GM21515 (cell line): ENCODE data around the gene GALNTL6.
"Not testable (repeated sequence)": the region's sequence is repeated elsewhere in the genome, so short reads cannot be mapped to it uniquely, and the experiment has no call there.

Source experiments
- ATAC-seq: cut with Tn5 transposase; IDR thresholded peaks from one replicate; pipeline ENCODE4 v1.9.1; 2021; ENCODE audit not compliant: unreplicated experiment

GALNTL6 gene

DNA sequence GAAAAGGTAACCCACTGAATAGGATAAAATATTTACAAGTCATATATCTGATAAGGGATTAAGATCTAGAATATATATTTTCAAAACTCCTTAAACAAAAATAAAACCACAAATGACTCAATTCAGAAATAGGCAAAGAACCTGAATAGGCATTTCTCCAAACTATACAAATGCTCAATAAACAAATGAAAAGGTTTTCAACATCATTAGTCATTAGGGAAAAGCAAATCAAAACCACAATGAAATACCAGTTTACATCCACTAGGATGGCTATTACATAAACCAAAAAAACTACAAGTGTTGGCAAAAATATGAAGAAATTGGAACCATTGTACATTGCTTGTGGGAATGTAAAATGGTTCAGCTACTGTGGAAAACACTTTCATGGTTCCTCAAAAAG, 1188.4 kb downstream of the GALNTL6 start:
- ATAC-seq, result no peak

- no peak for ATAC-seq
Observed at GRCh38 chr4:173002830-173003561, 1189.8 kb downstream of the GALNTL6 start.

- no peak for ATAC-seq
Observed at GRCh38 chr4:173005912-173006633, 1192.9 kb downstream of the GALNTL6 start.

- no peak for ATAC-seq
Observed at GRCh38 chr4:173008436-173008835, 1195.2 kb downstream of the GALNTL6 start.

DNA sequence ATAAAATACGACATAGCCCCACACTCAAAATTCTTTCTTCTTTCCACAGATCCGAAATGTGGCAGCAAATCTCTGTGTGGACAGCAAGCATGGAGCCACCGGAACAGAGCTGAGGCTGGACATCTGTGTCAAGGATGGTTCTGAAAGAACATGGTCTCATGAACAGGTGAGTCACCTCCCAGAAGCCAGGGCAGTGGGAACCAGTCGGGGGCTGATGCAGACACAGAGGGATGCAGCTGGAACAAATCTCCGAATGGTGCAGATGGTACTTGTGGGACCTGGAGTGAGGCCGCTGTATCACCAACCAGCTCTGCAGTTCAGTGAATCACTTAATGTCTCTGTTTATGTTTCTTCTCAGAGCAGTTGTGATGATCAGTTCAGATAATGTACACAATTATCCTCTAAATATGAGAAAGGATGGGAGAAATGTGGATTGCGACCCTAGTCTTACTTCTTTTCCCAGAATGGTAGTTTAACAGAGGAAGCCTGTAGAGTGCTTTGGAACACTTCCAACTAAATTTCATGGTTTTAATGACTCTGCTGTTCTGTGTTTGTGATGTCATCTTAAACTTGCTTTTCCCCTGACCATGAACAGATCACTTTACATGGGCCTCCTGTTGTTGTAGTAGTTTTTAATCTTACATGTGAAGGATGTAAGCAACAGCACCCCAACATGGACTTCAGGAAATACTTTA, 1196.1 kb downstream of the GALNTL6 start:
- ATAC-seq, result no peak

DNA sequence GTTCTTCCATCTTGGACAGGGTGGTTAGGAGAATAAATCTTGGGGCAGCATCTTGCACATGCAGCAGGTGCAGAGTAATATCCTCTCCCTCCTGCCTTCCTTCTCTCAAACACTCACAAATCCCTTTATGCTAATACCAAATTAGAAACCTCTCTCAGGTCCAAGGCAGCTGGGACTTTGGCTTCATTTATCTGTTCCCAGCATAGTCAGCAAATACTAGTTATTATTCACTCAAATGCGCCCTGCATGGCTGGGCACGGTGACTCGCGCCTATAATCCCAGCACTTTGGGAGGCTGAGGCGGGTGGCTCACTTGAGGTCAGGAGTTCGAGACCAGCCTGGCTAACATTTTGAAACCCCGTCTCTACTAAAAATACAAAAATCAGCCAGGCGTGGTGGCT, 1199.4 kb downstream of the GALNTL6 start:
- no peak for ATAC-seq

DNA sequence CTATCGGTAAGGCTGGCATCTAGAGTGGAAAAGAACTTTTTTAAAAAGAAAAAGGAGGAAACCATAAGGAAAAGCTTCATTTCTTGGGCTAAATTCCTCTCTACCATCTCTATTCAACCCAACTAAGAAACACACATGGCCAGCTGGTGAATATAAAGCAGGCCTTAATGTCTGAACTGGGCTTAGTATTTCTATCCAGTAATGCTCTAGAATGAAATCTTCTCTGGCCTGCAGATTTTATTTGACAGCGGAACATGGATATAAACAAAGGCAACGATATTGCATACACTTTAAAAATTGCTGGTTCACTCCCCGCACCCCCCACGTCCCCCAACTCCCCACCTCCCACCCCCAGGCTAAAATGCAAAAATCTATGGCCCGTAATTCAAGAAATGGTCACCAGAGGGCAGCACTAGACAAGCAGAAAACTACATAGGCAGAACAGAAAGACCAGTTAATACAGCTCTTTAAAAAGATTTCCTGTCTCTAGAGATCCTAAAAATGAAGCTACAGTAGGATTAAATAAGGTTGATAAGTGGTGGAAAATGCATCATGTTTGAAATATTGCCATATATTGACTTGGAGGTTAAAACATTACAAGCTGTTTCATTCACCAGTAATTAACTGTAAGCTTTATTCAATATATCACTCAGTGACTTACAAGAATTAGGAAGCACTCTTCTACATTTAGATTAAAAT, 1200.2 kb downstream of the GALNTL6 start:
- ATAC-seq, result no peak

- no peak for ATAC-seq
Observed at GRCh38 chr4:173014113-173014558, 1200.9 kb downstream of the GALNTL6 start.

- no peak for ATAC-seq
Observed at GRCh38 chr4:173014836-173015235, 1201.6 kb downstream of the GALNTL6 start.

DNA sequence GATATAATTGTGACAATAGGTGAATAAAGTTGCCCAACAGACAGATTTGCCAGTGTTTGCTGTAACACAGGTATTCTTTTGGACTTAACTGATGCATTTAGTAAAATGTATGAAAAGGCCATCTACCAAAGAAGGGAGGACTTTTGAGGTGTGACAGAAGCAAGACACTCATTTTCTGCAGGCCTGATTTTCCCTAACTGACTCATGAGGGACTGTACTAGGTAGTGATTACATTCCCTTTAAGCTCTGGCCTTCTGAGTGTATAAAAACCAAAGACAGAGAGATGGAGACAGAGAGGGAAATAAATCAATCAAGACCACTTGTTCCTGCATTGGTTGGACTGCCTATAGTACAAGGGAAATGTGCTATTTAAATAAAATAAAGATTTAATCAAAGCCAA, 1204.6 kb downstream of the GALNTL6 start:
- ATAC-seq, result no peak

GRCh38 chr4:173018446-173018845, 1205.2 kb downstream of the GALNTL6 start:
- no peak for ATAC-seq

GRCh38 chr4:173019664-173020063, 1206.5 kb downstream of the GALNTL6 start:
- ATAC-seq, result no peak

DNA sequence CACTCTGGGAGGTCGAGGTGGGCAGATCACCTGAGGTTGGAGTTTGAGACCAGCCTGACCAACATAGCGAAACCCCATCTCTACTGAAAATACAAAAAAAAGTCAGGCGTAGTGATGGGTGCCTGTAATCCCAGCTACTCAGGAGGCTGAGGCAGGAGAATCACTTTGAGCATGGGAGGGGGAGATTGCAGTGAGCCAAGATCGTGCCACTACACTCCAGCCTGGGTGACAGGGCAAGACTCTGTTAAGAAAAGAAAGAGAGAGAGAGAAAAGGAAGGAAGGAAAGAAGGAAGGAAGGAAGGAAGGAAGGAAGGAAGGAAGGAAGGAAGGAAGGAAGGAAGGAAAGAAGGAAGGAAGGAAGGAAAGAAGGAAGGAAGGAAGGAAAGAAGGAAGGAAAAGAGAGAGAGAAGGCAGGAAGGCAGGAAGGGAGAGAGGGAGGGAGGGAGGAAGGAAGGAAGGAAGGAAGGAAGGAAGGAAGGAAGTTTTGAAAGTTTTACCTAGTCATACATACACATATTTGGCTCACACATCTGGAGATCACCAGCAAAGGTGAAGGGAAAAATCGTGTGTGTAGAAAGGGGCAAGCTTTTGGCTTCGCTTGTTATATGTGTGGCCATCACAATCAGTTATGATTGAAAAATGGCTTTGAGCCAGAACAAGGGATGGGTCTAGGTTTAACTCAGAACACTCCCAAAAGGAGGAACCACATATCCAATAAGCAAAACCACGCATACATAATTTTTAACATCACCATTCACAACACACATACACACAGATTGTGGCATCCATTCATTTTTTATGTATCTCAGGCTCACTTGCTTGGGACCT, 1208.8 kb downstream of the GALNTL6 start:
- not testable (repeated sequence) for ATAC-seq

DNA sequence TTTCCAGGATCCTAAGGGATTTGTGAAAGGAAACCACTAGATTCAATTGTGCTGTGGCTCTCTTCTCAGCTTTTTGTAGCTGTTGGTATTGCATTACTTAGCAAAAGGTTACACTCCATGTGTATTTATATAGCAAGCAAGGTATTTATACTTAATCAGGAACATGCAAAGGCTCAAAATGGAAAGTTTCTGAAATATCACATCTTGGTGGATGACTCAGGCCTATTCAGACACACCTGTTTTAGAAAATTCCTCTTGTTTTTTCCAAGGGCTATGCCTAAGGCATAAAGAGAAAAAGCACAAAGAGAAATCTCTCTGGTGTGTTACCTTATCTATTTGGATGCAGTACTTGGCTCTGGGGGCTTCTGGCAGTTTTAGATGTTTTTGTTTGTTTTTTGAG, 1211.0 kb downstream of the GALNTL6 start:
- no peak for ATAC-seq

- no peak for ATAC-seq
Observed at GRCh38 chr4:173025131-173025530, 1211.9 kb downstream of the GALNTL6 start.

GRCh38 chr4:173037242-173037641, 1224.0 kb downstream of the GALNTL6 start:
- no peak for ATAC-seq

GRCh38 chr4:173038192-173038896, 1225.1 kb downstream of the GALNTL6 start:
- no peak for ATAC-seq

DNA sequence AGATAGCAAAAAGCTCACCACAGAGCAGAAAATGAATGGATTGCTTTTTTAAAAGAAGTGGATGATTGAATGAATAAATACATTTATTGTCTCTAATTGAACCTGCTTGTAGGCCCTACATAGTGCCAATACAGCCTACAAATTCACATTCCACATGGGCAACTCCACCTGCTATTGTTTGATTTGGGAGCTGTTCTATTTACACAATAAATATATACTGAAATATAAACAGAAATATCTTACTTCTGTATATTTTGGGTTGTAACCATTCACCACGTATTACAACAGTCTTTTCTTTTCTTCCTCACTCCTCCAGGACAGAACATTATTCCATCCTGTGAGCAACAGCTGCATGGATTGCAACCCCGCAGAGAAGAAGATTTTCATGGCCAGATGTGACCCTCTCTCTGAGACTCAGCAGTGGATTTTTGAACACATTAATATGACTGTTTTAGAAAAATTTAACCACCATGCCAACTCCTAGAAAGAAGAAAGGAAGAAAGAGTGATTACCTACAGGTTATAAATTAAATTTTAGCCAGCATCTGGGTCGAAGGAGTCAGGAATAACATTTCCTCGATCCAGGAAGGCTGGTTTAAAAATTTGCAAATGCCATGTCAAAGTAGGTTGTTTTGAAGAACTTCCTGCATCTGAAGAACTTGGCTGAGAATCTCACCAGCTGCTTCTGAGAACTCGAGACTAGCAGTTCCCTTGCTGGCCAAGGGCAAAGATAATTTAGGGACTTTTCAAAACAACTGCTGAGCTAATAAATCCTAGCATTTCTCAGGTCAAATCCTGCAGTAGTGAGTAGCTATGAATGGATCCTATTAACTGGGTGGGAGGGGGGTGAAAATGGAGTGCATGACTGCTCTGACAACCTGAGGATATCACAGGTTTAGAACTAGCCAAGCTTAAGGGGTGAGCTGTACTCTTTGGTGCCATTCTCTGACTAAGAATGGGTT, 1226.7 kb downstream of the GALNTL6 start:
- no peak for ATAC-seq

DNA sequence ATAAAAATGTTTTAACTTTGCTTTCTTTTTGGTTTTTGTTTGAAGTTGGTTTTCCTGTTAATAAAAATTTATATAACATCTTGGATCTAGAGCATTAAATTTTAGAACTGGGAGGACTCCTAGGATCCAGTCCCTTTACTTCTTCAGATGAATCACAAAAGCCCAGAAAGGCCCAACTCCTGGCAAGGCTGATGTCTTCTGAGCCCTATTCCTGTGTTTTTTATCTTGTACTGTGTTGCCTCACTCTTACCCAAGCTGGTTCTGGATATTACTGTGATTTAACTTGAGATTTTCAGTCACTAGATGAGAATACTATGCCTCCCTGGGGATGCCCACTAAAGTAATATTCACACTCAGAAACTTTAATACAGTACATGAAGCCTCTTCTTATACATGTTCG, 1228.3 kb downstream of the GALNTL6 start:
- no peak for ATAC-seq
